HepG2 (cell line): ENCODE measurements around the gene WFDC11. TPM values are rescaled to one million over a fixed set of nuclear protein-coding genes. Genes with fewer than 3 reads are reported as not detected.

Source experiments
- AKAP8 ChIP-seq: sonication (generic); formaldehyde crosslinking; IDR thresholded peaks from 2 replicates; pipeline ENCODE4 v1.5.1; 2020; ENCODE audit warnings: mild to moderate bottlenecking, missing genetic modification reagents
- ATRX ChIP-seq: sonication (generic); formaldehyde crosslinking; IDR thresholded peaks from 2 replicates; pipeline ENCODE4 v1.4.0; 2020; ENCODE audit warnings: missing genetic modification reagents, borderline replicate concordance
- CCDC6 ChIP-seq: sonication (generic); formaldehyde crosslinking; IDR thresholded peaks from 2 replicates; pipeline ENCODE4 v1.8.1; 2022; ENCODE audit warnings: mild to moderate bottlenecking, missing genetic modification reagents, moderate library complexity
- CREB3 ChIP-seq: sonication (generic); formaldehyde crosslinking; IDR thresholded peaks from 2 replicates; pipeline ENCODE4 v1.5.0; 2020; ENCODE audit warnings: missing genetic modification reagents
- GABPB1 ChIP-seq: IDR thresholded peaks from 2 replicates; pipeline ENCODE4 v1.6.1; 2016; ENCODE audit warnings: mild to moderate bottlenecking, missing genetic modification reagents, moderate library complexity, missing compliant biosample characterization
- HMGXB3 ChIP-seq: sonication (generic); formaldehyde crosslinking; IDR thresholded peaks from 2 replicates; pipeline ENCODE4 v1.4.0; 2020; ENCODE audit warnings: missing genetic modification reagents, borderline replicate concordance
- MATR3 ChIP-seq: sonication (generic); formaldehyde crosslinking; IDR thresholded peaks from 2 replicates; pipeline ENCODE4 v1.4.0; 2020; ENCODE audit warnings: missing genetic modification reagents
- NPAS2 ChIP-seq: sonication (generic); formaldehyde crosslinking; IDR thresholded peaks from 2 replicates; pipeline ENCODE4 v1.8.0; 2022; ENCODE audit warnings: mild to moderate bottlenecking, missing genetic modification reagents, borderline replicate concordance
- PAXIP1 ChIP-seq: sonication (generic); formaldehyde crosslinking; conservative IDR thresholded peaks from 2 replicates; pipeline ENCODE4 v1.4.0; 2020; ENCODE audit warnings: mild to moderate bottlenecking, missing genetic modification reagents, moderate library complexity
- PHB2 ChIP-seq: fragments of 450-650 bp; IDR thresholded peaks from 2 replicates; pipeline ENCODE4 v1.6.1; 2018; ENCODE audit not compliant: partially characterized antibody
- RBFOX2 ChIP-seq: fragments of 200-400 bp; formaldehyde crosslinking; IDR thresholded peaks from 2 replicates; pipeline ENCODE4 v1.6.1; 2017; ENCODE audit warnings: low read depth, mild to moderate bottlenecking, low read length
- TGIF2 ChIP-seq: IDR thresholded peaks from 2 replicates; pipeline ENCODE4 v1.6.1; 2016; ENCODE audit warnings: control low read depth, missing compliant biosample characterization
- ZNF143 ChIP-seq: sonication (generic); formaldehyde crosslinking; IDR thresholded peaks from 2 replicates; pipeline ENCODE4 v1.4.0; 2020; ENCODE audit warnings: missing genetic modification reagents
- ZNF205 ChIP-seq: IDR thresholded peaks from 2 replicates; pipeline ENCODE4 v1.6.1; 2018; ENCODE audit warnings: missing biosample characterization, missing genetic modification reagents
- ZNF224 ChIP-seq: sonication (generic); formaldehyde crosslinking; IDR thresholded peaks from 2 replicates; pipeline ENCODE4 v1.5.0; 2020; ENCODE audit warnings: mild to moderate bottlenecking, missing genetic modification reagents
- ZNF34 ChIP-seq: sonication (generic); formaldehyde crosslinking; IDR thresholded peaks from 2 replicates; pipeline ENCODE4 v1.4.0; 2020; ENCODE audit warnings: mild to moderate bottlenecking, missing genetic modification reagents, borderline replicate concordance
- ZNF629 ChIP-seq: sonication (generic); formaldehyde crosslinking; conservative IDR thresholded peaks from 2 replicates; pipeline ENCODE4 v1.5.0; 2020; ENCODE audit warnings: missing genetic modification reagents
- ZNF704 ChIP-seq: sonication (generic); formaldehyde crosslinking; IDR thresholded peaks from 2 replicates; pipeline ENCODE4 v1.8.1; 2023; ENCODE audit warnings: mild to moderate bottlenecking, inconsistent platforms, moderate library complexity, missing genetic modification reagents, borderline replicate concordance
- ZUFSP ChIP-seq: sonication (generic); formaldehyde crosslinking; IDR thresholded peaks from 2 replicates; pipeline ENCODE4 v1.9.0; 2021; ENCODE audit warnings: missing genetic modification reagents, mild to moderate bottlenecking, borderline replicate concordance
- polyA plus RNA-seq, 8 experiments: library from polyadenylated mRNA; depleted of rRNA in 3 of 8; stranded (reverse) in 7 of 8; unstranded in 1 of 8; fragments of >200 nt; fragmentation: Illumina TruSeq in 4 of 8; extraction: Trizol in 4 of 8; gene quantifications; 2 replicates each; pipeline versions ENCODE4 v1.2.1 to v1.2.3, GENCODE V29; 2011 to 2016; ENCODE audit warnings: low read depth in 4 of 8, missing spikeins in 1 of 8, mixed read lengths in 1 of 8; ENCODE audit not compliant: insufficient read depth in 1 of 8
- total RNA-seq, 5 experiments: library from RNA; depleted of rRNA; stranded (reverse); fragments of >200 nt; fragmentation: Illumina TruSeq; extraction: Trizol; gene quantifications; 2 replicates each; pipeline ENCODE4 v1.2.3, GENCODE V29; 2016; ENCODE audit warnings: low read depth in 1 of 5

Gene WFDC11
- total and polyA plus RNA-seq, 2 of the 13 experiments (the other 11 are each of a cell fraction or from before 2014, with no cell fraction given) = not detected

- no peak for TF ChIP-seq CREB3
- no peak for TF ChIP-seq ATRX (CRISPR knock-in tag)
- TF ChIP-seq MATR3 = no peak
- no peak for TF ChIP-seq RBFOX2
- no peak for TF ChIP-seq ZNF143 (CRISPR knock-in tag)
- TF ChIP-seq ZNF205 = 0 out of 2 replicates have a peak, but pooled peaks have one; percentile 48
- TF ChIP-seq HMGXB3 (CRISPR knock-in tag) = no peak
- no peak for TF ChIP-seq TGIF2 (CRISPR knock-in tag)
- no peak for TF ChIP-seq AKAP8 (CRISPR knock-in tag)
- TF ChIP-seq ZUFSP (CRISPR knock-in tag) = no peak
- TF ChIP-seq ZNF629 = no peak
- no peak for TF ChIP-seq NPAS2 (CRISPR knock-in tag)
- TF ChIP-seq PAXIP1 = peak; percentile 77
- TF ChIP-seq PHB2 = no peak
- TF ChIP-seq ZNF224 (CRISPR knock-in tag) = no peak
- TF ChIP-seq ZNF704 (CRISPR knock-in tag) = no peak
- peak; percentile 29; the same call in 1 of the 2 replicates for TF ChIP-seq GABPB1 (CRISPR knock-in tag)
- TF ChIP-seq ZNF34 (CRISPR knock-in tag) = no peak
- no peak for TF ChIP-seq CCDC6
These were observed 48.4 kb downstream of the WFDC11 start (continued) for GRCh38 chr20:45621593-45621992.
